IPS-18a (cell line): ENCODE measurements around the gene PLEKHA4.
"Not testable (repeated sequence)": the region's sequence is repeated elsewhere in the genome, so short reads cannot be mapped to it uniquely, and the experiment has no call there.

Experiments used
- H3K27ac ChIP-seq: one replicate; pipeline ENCODE4 v1.5.1; 2013; ENCODE audit warnings: low read length
- H3K27me3 ChIP-seq: one replicate; pipeline ENCODE4 v1.6.1; 2013; ENCODE audit warnings: mild to moderate bottlenecking, low read length; ENCODE audit not compliant: control insufficient read depth, insufficient read depth
- H3K36me3 ChIP-seq: one replicate; pipeline ENCODE4 v1.6.1; 2013; ENCODE audit warnings: low read depth, low read length; ENCODE audit not compliant: control insufficient read depth
- H3K4me1 ChIP-seq: one replicate; pipeline ENCODE4 v1.6.1; 2013; ENCODE audit warnings: low read depth, low read length; ENCODE audit not compliant: control insufficient read depth
- H3K4me3 ChIP-seq: one replicate; pipeline ENCODE4 v1.5.1; 2013; ENCODE audit warnings: low read length
- H3K9ac ChIP-seq: one replicate; pipeline ENCODE4 v1.6.1; 2013; ENCODE audit warnings: mild to moderate bottlenecking, low read length, moderate library complexity
- H3K9me3 ChIP-seq: one replicate; pipeline ENCODE4 v1.6.1; 2013; ENCODE audit warnings: low read depth, low read length; ENCODE audit not compliant: control insufficient read depth

PLEKHA4 gene

GRCh38 chr19:48903788-48904187 lies 35.4 kb upstream of the PLEKHA4 start:
- H3K27me3 ChIP-seq, H3K4me1 ChIP-seq, H3K9me3 ChIP-seq, H3K4me3 ChIP-seq, H3K27ac ChIP-seq, H3K9ac ChIP-seq, H3K36me3 ChIP-seq: not testable (repeated sequence)

- H3K4me3 ChIP-seq, H3K9ac ChIP-seq, H3K36me3 ChIP-seq, H3K27me3 ChIP-seq, H3K9me3 ChIP-seq, H3K4me1 ChIP-seq, H3K27ac ChIP-seq: not testable (repeated sequence)
Measured at GRCh38 chr19:48902291-48902690, 33.9 kb upstream of the PLEKHA4 start.

GRCh38 chr19:48900477-48901406 lies 32.3 kb upstream of the PLEKHA4 start:
- H3K9ac ChIP-seq = peak overlapping the region; percentile 66
- H3K4me1 ChIP-seq = no peaks in the 10 kb centered on the region
- H3K27me3 ChIP-seq = no peaks in the 10 kb centered on the region
- H3K27ac ChIP-seq = no peak overlapping the region
- no peaks in the 10 kb centered on the region for H3K9me3 ChIP-seq
- H3K4me3 ChIP-seq = peak overlapping the region; percentile 83
- no peaks in the 10 kb centered on the region for H3K36me3 ChIP-seq

- Histone ChIP-seq H3K9me3 (no peaks in the 10 kb centered on the region), H3K9ac (peak within 1 kb of the TSS; percentile 66), H3K27me3 (no peaks in the 10 kb centered on the region), H3K36me3 (no peaks in the 10 kb centered on the region), H3K4me3 (peak within 1 kb of the TSS; percentile 83), H3K27ac (no peak within 1 kb of the TSS), H3K4me1 (no peaks in the 10 kb centered on the region)
Measured at GRCh38 chr19:48899781-48900476, 31.5 kb upstream of the PLEKHA4 start, which contains the start of gene NUCB1. Gene NUCB1 (plus strand): TSS chr19:48900312. CDS start chr19:48900797, 485 bp downstream.

- not testable (repeated sequence) for H3K27ac ChIP-seq, H3K27me3 ChIP-seq, H3K4me1 ChIP-seq, H3K9me3 ChIP-seq, H3K36me3 ChIP-seq
- Histone ChIP-seq H3K4me3 (peak overlapping the region; percentile 83), H3K9ac (peak overlapping the region; percentile 66)
Measured at GRCh38 chr19:48899386-48899749, 31.0 kb upstream of the PLEKHA4 start.

GRCh38 chr19:48897181-48897580 lies 28.8 kb upstream of the PLEKHA4 start:
- no peaks in the 10 kb centered on the region for H3K27me3 ChIP-seq
- H3K4me3 ChIP-seq = no peak overlapping the region
- H3K4me1 ChIP-seq = no peaks in the 10 kb centered on the region
- no peaks in the 10 kb centered on the region for H3K9me3 ChIP-seq
- H3K36me3 ChIP-seq = no peaks in the 10 kb centered on the region
- no peak overlapping the region for H3K9ac ChIP-seq
- H3K27ac ChIP-seq = no peak overlapping the region

GRCh38 chr19:48896191-48896720 lies 27.8 kb upstream of the PLEKHA4 start:
- Histone ChIP-seq H3K9ac (no peak overlapping the region), H3K4me3 (no peak overlapping the region)

GRCh38 chr19:48895226-48895625 lies 26.8 kb upstream of the PLEKHA4 start:
- no peak overlapping the region for H3K4me3 ChIP-seq
- H3K27me3 ChIP-seq = no peaks in the 10 kb centered on the region
- H3K27ac ChIP-seq = no peak overlapping the region
- no peaks in the 10 kb centered on the region for H3K9me3 ChIP-seq
- no peak overlapping the region for H3K9ac ChIP-seq
- no peaks in the 10 kb centered on the region for H3K36me3 ChIP-seq
- H3K4me1 ChIP-seq = no peaks in the 10 kb centered on the region

More at GRCh38 chr19:48896191-48896720, 27.8 kb upstream of the PLEKHA4 start:
- H3K27me3 ChIP-seq = no peaks in the 10 kb centered on the region
- H3K4me1 ChIP-seq = no peaks in the 10 kb centered on the region
- no peak overlapping the region for H3K27ac ChIP-seq
- no peaks in the 10 kb centered on the region for H3K9me3 ChIP-seq
- H3K36me3 ChIP-seq = no peaks in the 10 kb centered on the region

GRCh38 chr19:48890551-48890950 lies 22.1 kb upstream of the PLEKHA4 start:
- no peaks in the 10 kb centered on the region for H3K9me3 ChIP-seq
- no peak overlapping the region for H3K9ac ChIP-seq
- no peaks in the 10 kb centered on the region for H3K36me3 ChIP-seq
- no peaks in the 10 kb centered on the region for H3K4me1 ChIP-seq
- no peak overlapping the region for H3K27ac ChIP-seq
- no peak overlapping the region for H3K4me3 ChIP-seq
- H3K27me3 ChIP-seq = no peaks in the 10 kb centered on the region

GRCh38 chr19:48889496-48889895 lies 21.1 kb upstream of the PLEKHA4 start:
- not testable (repeated sequence) for H3K9ac ChIP-seq, H3K4me3 ChIP-seq, H3K27me3 ChIP-seq, H3K9me3 ChIP-seq, H3K4me1 ChIP-seq, H3K36me3 ChIP-seq, H3K27ac ChIP-seq

- Histone ChIP-seq H3K4me3 (no peak overlapping the region), H3K9me3 (no peaks in the 10 kb centered on the region), H3K36me3 (no peaks in the 10 kb centered on the region), H3K9ac (no peak overlapping the region), H3K27me3 (no peaks in the 10 kb centered on the region), H3K4me1 (no peaks in the 10 kb centered on the region), H3K27ac (no peak overlapping the region)
Measured at GRCh38 chr19:48887861-48888612, 19.6 kb upstream of the PLEKHA4 start.
